Aorta (tissue), 5 donors: Measurements from ENCODE around the gene CYP39A1. TPM values are rescaled to one million over a fixed set of nuclear protein-coding genes. Genes with fewer than 3 reads are reported as not detected.

Experiments
- ATAC-seq: fragments of 200-7000 bp; cut with Tn5 transposase; one replicate; pipeline ENCODE4 v1.9.1; 2022; ENCODE audit warnings: moderate library complexity; ENCODE audit not compliant: low FRiP score
- DNase-seq, 2 donors: peaks; one replicate each; pipeline ENCODE4 v3.0.0-alpha.2; 2020
- H3K27ac ChIP-seq, 2 donors: one replicate each; pipeline ENCODE4 v1.5.1; 2013; ENCODE audit warnings: low read length in 2 of 2, mild to moderate bottlenecking in 2 of 2, moderate library complexity in 2 of 2, control low read depth in 1 of 2, inconsistent platforms in 1 of 2, low read depth in 1 of 2
- H3K27me3 ChIP-seq, 2 donors: one replicate each; pipeline ENCODE4 v1.6.1; 2013; ENCODE audit warnings: control low read depth in 1 of 2, low read length in 1 of 2, mild to moderate bottlenecking in 1 of 2, moderate library complexity in 1 of 2; ENCODE audit not compliant: insufficient read depth in 2 of 2, control insufficient read depth in 1 of 2
- H3K36me3 ChIP-seq, 2 donors: one replicate each; pipeline ENCODE4 v1.6.1; 2013; ENCODE audit warnings: control low read depth in 1 of 2, low read length in 1 of 2, mild to moderate bottlenecking in 1 of 2; ENCODE audit not compliant: insufficient read depth in 2 of 2, control insufficient read depth in 1 of 2
- H3K4me1 ChIP-seq, 2 donors: one replicate each; pipeline ENCODE4 v1.6.1; 2013; ENCODE audit warnings: low read length in 2 of 2, control low read depth in 1 of 2, mild to moderate bottlenecking in 1 of 2, moderate library complexity in 1 of 2; ENCODE audit not compliant: insufficient read depth in 2 of 2, control insufficient read depth in 1 of 2
- H3K4me3 ChIP-seq, 2 donors: one replicate each; pipeline ENCODE4 v1.5.1; 2013; ENCODE audit warnings: low read length in 2 of 2, control low read depth in 1 of 2, mild to moderate bottlenecking in 1 of 2
- H3K9me3 ChIP-seq: one replicate; pipeline ENCODE4 v1.6.1; 2013; ENCODE audit warnings: mild to moderate bottlenecking, low read length; ENCODE audit not compliant: control insufficient read depth
- WGBS, 2 donors: extraction: QIAGEN DNeasy Blood & Tissue Kit; methylation state at CpG; one replicate each; pipeline ENCODE4 v1.1.7; 2013; 5-methylcytosine and 5-hydroxymethylcytosine counted together
- intact Hi-C, 2 donors: fragments of 100-400 bp; cut with DNase I; formaldehyde crosslinking; loops; one replicate each; pipeline versions ENCODE4 v1.14.2 to v1.15.0; 2022
- polyA plus RNA-seq, 2 donors: library from polyadenylated mRNA; stranded (reverse); fragments of 200-250 nt; gene quantifications; one replicate each; pipeline ENCODE4 v1.2.3, GENCODE V29; 2013
- total RNA-seq, 2 donors: library from RNA; stranded (reverse); fragmentation: NEBNext Ultra II Directional; extraction: Animal tissue kit (Norgen Biotek cat#: 25700); gene quantifications; one replicate each; pipeline ENCODE4 v1.2.1, GENCODE V29; 2021
- donor health status: healthy with polysubstance abuse.
- donor health status: Bipolar disorder and iron deficiency.
- donor health status: DM: no; HTN: no; CAD: no.
- donor health status: DM: no; HTN: no; CAD: no.
- donor health status: DM: yes; HTN: yes; CAD: no.

CYP39A1 gene
- total and polyA plus RNA-seq, 4 donors = 0.63 to 5.1 (median 3.1) TPM

DNA sequence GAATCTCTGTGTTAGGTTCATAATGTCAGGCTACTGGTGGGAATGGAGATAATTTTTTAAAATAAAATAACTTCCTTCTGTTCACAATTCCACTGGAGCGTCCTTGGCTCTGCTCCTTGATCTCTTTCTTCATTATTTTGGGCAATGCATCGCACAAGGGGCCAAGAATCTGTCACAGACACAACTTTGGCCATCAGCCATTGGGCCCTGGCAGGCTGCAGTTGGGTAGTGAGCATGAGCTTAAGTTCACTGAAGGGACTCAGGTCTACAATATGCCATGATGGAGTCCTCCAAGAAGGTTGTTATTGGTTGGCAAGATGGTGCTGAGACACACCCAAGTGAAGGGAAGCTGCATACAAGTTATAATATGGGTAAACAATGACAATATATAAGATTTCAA lies 40.0 kb downstream of the CYP39A1 start:
- WGBS, 2 donors = 4 to 8% methylated on average over 2 of the region's 2 CpGs
- no peaks in the 10 kb centered on the region for H3K36me3 ChIP-seq
- H3K4me1 ChIP-seq = peaks cover 0 to 2% of the 10 kb centered on the region in 2 donors
- intact Hi-C loops = no loop called here
- H3K4me3 ChIP-seq = no peak overlapping the region
- DNase-seq (peak; percentile 54 to 77), ATAC-seq (peak; percentile 57)
- H3K9me3 ChIP-seq = no peaks in the 10 kb centered on the region
- H3K27me3 ChIP-seq = no peaks in the 10 kb centered on the region
- no peak overlapping the region for H3K27ac ChIP-seq

GRCh38 chr6:46610862-46611553 lies 41.6 kb downstream of the CYP39A1 start:
- no peaks in the 10 kb centered on the region for H3K36me3 ChIP-seq
- ATAC-seq (no peak), DNase-seq (no peak)
- no peak overlapping the region for H3K27ac ChIP-seq
- H3K4me3 ChIP-seq = no peak overlapping the region
- H3K27me3 ChIP-seq = no peaks in the 10 kb centered on the region
- intact Hi-C loops = no loop called here
- H3K4me1 ChIP-seq = peaks cover 0 to 4% of the 10 kb centered on the region in 2 donors
- 85 to 89% methylated on average over 3 of the region's 3 CpGs for WGBS, 2 donors
- no peaks in the 10 kb centered on the region for H3K9me3 ChIP-seq

GRCh38 chr6:46606338-46606737 lies 46.3 kb downstream of the CYP39A1 start:
- Histone ChIP-seq H3K4me3 (no peak overlapping the region), H3K36me3 (no peaks in the 10 kb centered on the region), H3K9me3 (no peaks in the 10 kb centered on the region), H3K4me1 (peaks cover 0 to 2% of the 10 kb centered on the region in 2 donors), H3K27ac (no peak overlapping the region), H3K27me3 (no peaks in the 10 kb centered on the region)
- intact Hi-C loops = no loop called here
- no peak for DNase-seq
- no peak for ATAC-seq
- 63 to 69% methylated on average over 3 of the region's 3 CpGs for WGBS, 2 donors

DNA sequence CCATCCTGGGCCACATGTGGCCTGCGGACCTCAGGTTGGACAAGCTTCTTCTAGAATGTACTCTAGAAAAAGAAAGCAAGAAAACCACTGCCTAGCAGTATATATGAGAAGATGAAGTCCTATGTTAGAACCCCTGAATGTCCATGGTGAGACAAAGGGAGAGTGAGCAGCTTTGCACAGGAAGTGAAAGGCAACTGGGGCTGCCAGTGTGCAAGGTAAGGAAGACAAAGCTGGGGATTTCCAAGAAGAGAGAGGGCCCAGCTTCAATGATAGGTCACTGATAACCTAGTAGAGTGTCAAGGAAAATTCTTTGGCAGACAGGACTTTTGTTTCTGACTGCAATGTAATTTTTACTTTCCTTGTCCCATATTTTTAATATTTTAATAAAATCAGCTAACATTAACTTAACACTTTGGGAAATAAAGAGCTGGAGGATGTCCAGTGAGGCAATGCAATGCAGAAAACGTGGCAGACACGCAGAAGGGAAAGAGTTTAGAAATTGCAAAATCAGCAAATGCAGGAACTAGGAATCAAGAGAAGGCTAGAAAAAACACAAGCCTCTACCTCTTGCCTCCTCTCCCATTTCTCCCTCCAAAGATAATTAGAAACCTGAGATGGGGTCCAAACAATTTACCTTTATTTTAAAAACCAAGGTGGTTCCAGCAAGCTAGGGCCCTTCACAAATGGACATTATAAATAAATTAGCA lies 47.4 kb downstream of the CYP39A1 start:
- Histone ChIP-seq H3K4me3 (no peak overlapping the region), H3K9me3 (no peaks in the 10 kb centered on the region)
- 92 to 94% methylated on average over 3 of the region's 3 CpGs for WGBS, 2 donors

GRCh38 chr6:46598215-46598614 lies 54.4 kb downstream of the CYP39A1 start:
- 92 to 93% methylated on average over 3 of the region's 3 CpGs for WGBS, 2 donors
- intact Hi-C loops = no loop called here
- Histone ChIP-seq H3K27me3 (no peaks in the 10 kb centered on the region), H3K4me1 (no peaks in the 10 kb centered on the region), H3K27ac (no peak overlapping the region), H3K36me3 (no peaks in the 10 kb centered on the region), H3K4me3 (no peak overlapping the region), H3K9me3 (no peaks in the 10 kb centered on the region)
- DNase-seq = no peak
- no peak for ATAC-seq

More for the DNA sequence above, 47.4 kb downstream of the CYP39A1 start:
- Histone ChIP-seq H3K27me3 (no peaks in the 10 kb centered on the region), H3K4me1 (peaks cover 0 to 2% of the 10 kb centered on the region in 2 donors), H3K36me3 (no peaks in the 10 kb centered on the region), H3K27ac (no peak overlapping the region)
- ATAC-seq (no peak), DNase-seq (no peak)
- intact Hi-C loops = no loop called here

GRCh38 chr6:46592740-46593139 lies 59.9 kb downstream of the CYP39A1 start:
- Histone ChIP-seq H3K27me3 (no peaks in the 10 kb centered on the region), H3K36me3 (no peaks in the 10 kb centered on the region), H3K27ac (no peak overlapping the region), H3K4me3 (no peak overlapping the region), H3K4me1 (no peaks in the 10 kb centered on the region), H3K9me3 (no peaks in the 10 kb centered on the region)
- ATAC-seq = no peak
- DNase-seq = no peak
- intact Hi-C loops = no loop called here

DNA sequence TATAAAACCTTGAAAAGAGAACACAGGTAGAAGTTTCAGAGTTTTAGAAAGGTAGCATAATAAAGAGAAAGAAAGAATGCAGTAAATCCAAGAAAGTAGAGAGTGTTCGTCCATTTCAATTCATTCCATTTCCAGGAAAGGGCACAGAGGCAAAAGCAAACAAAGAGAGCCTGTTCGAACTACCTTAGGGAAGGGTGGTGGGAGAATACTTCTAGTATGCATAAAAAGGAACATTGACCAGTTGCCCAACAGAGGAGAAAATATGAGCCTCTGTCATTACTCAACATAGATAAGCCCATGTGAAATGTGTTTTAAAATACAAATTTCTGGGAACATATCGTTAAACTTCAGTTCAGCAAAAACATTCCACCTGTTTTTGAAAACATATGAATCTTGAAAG lies 60.6 kb downstream of the CYP39A1 start:
- WGBS, 2 donors = 28 to 56% methylated on average over 3 of the region's 3 CpGs
- Histone ChIP-seq H3K27me3 (no peaks in the 10 kb centered on the region), H3K4me3 (no peak overlapping the region), H3K4me1 (no peaks in the 10 kb centered on the region), H3K9me3 (no peaks in the 10 kb centered on the region), H3K27ac (no peak overlapping the region), H3K36me3 (no peaks in the 10 kb centered on the region)
- ATAC-seq = no peak
- DNase-seq = no peak
- intact Hi-C loops = no loop called here

- peaks cover 0 to 5% of the 10 kb centered on the region in 2 donors for H3K4me1 ChIP-seq
- DNase-seq (no peak), ATAC-seq (no peak)
- H3K9me3 ChIP-seq = no peaks in the 10 kb centered on the region
- no peaks in the 10 kb centered on the region for H3K27me3 ChIP-seq
- H3K27ac ChIP-seq = no peak overlapping the region
- intact Hi-C loops = no loop called here
- no peak overlapping the region for H3K4me3 ChIP-seq
- H3K36me3 ChIP-seq = no peaks in the 10 kb centered on the region
Measured at GRCh38 chr6:46590765-46591164, 61.9 kb downstream of the CYP39A1 start.

DNA sequence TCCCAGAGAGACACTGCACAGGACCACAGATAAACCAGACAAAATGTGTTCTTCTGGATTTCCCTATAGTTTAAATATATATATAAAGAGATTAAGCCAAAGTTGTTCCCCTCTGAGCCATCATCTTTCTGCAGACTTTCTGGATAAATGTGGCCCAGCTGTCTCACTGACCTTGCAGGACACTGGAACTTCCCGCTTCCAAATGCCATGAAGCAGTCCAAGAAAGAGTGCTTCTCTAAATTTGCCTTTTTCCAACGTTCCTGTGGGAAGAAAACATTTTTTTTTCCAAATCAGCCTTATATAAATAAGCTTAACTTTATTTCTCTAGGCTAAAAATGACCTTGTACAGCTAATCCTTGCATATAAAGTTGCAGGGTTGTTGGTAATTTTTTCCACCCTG lies 65.7 kb downstream of the CYP39A1 start:
- 4 to 6% methylated on average over 2 of the region's 2 CpGs for WGBS, 2 donors
- intact Hi-C loops = loop anchor here in 1 of 2 donors (10.0 kb wide), 1 partner anchor 62 kb away; no protein-coding TSS in a partner anchor

More for the DNA sequence above, 65.7 kb downstream of the CYP39A1 start:
- Histone ChIP-seq H3K27me3 (no peaks in the 10 kb centered on the region), H3K36me3 (no peaks in the 10 kb centered on the region), H3K4me1 (peaks cover 0 to 8% of the 10 kb centered on the region in 2 donors), H3K27ac (no peak overlapping the region), H3K4me3 (no peak overlapping the region), H3K9me3 (no peaks in the 10 kb centered on the region)
- ATAC-seq = peak; percentile 47
- DNase-seq = no peak
